CD14-positive monocyte (primary cell): Measurements from ENCODE around the gene SCUBE1. TPM values are rescaled to one million over a fixed set of nuclear protein-coding genes. Genes with fewer than 3 reads are reported as not detected.

Source experiments
- DNase-seq, 3 donors: peaks; one replicate each; pipeline ENCODE4 v3.0.0-alpha.2; 2011 to 2022
- H2AFZ ChIP-seq: 2 replicates; pipeline ENCODE4 v1.6.0; 2012; ENCODE audit warnings: mild to moderate bottlenecking, low read depth, low read length, inconsistent platforms; ENCODE audit not compliant: insufficient read depth, poor library complexity, severe bottlenecking
- H3K27ac ChIP-seq, 2 donors: 1 replicate in 1 of 2; 2 replicates in 1 of 2; pipeline ENCODE4 v1.5.1; 2012 to 2013; ENCODE audit warnings: low read length in 2 of 2, control low read depth in 1 of 2, inconsistent platforms in 1 of 2, low read depth in 1 of 2, mild to moderate bottlenecking in 1 of 2
- H3K27me3 ChIP-seq, 2 donors: one replicate each; pipeline versions ENCODE4 v1.6.0 to v1.6.1; 2011 to 2013; ENCODE audit warnings: low read length in 2 of 2; ENCODE audit not compliant: control insufficient read depth in 2 of 2, insufficient read depth in 2 of 2
- H3K36me3 ChIP-seq, 2 donors: replicated peaks in 1 of 2; 1 replicate in 1 of 2; 2 replicates in 1 of 2; pipeline versions ENCODE4 v1.5.1 to v1.6.1; 2012 to 2013; ENCODE audit warnings: low read length in 2 of 2, control low read depth in 1 of 2, inconsistent platforms in 1 of 2, mild to moderate bottlenecking in 1 of 2; ENCODE audit not compliant: insufficient read depth in 2 of 2, control insufficient read depth in 1 of 2
- H3K4me1 ChIP-seq, 2 donors: 1 replicate in 1 of 2; 2 replicates in 1 of 2; pipeline versions ENCODE4 v1.5.1 to v1.6.1; 2012 to 2013; ENCODE audit warnings: low read length in 2 of 2, control low read depth in 1 of 2, inconsistent platforms in 1 of 2, mild to moderate bottlenecking in 1 of 2, moderate library complexity in 1 of 2; ENCODE audit not compliant: insufficient read depth in 2 of 2, control insufficient read depth in 1 of 2
- H3K4me2 ChIP-seq: replicated peaks from 2 replicates; pipeline ENCODE3; 2012; ENCODE audit warnings: low read length, moderate library complexity, mild to moderate bottlenecking; ENCODE audit not compliant: poor library complexity, severe bottlenecking; ENCODE audit errors: extremely low read depth
- H3K4me3 ChIP-seq, 3 experiments: fragments of 200-600 bp in 1 of 3; sonication (generic) in 1 of 3; replicated peaks in 1 of 3; 1 replicate in 2 of 3; 2 replicates in 1 of 3; pipeline ENCODE4 v1.5.1; 2011 to 2013; ENCODE audit warnings: low read length in 3 of 3, mild to moderate bottlenecking in 3 of 3, control low read depth in 2 of 3, low read depth in 2 of 3, inconsistent platforms in 1 of 3, moderate library complexity in 1 of 3
- H3K79me2 ChIP-seq: 2 replicates; pipeline ENCODE4 v1.6.0; 2012; ENCODE audit warnings: mild to moderate bottlenecking, control low read depth, inconsistent platforms, low read length, moderate library complexity; ENCODE audit not compliant: insufficient read depth
- H3K9ac ChIP-seq: 2 replicates; pipeline ENCODE4 v1.6.0; 2017; ENCODE audit warnings: low read length, mild to moderate bottlenecking; ENCODE audit not compliant: insufficient read depth, poor library complexity, severe bottlenecking
- H3K9me3 ChIP-seq, 2 donors: replicated peaks in 1 of 2; 1 replicate in 1 of 2; 2 replicates in 1 of 2; pipeline versions ENCODE4 v1.5.1 to v1.6.1; 2012 to 2013; ENCODE audit warnings: low read length in 2 of 2, control low read depth in 1 of 2; ENCODE audit not compliant: control insufficient read depth in 1 of 2, insufficient read depth in 1 of 2
- H4K20me1 ChIP-seq: 2 replicates; pipeline ENCODE4 v1.6.0; 2012; ENCODE audit warnings: mild to moderate bottlenecking, low read length, control low read depth, moderate library complexity; ENCODE audit not compliant: insufficient read depth
- H3K27ac Mint-ChIP-seq, 7 donors: one replicate each; pipeline ENCODE4 v1.8.0; 2020; ENCODE audit warnings: mild to moderate bottlenecking in 7 of 7, mixed read lengths in 7 of 7, moderate library complexity in 6 of 7, inconsistent platforms in 2 of 7
- H3K27me3 Mint-ChIP-seq, 3 donors: one replicate each; pipeline ENCODE4 v1.8.0; 2021 to 2022; ENCODE audit warnings: low read depth in 3 of 3, mild to moderate bottlenecking in 3 of 3, mixed read lengths in 3 of 3, moderate library complexity in 3 of 3, inconsistent platforms in 1 of 3
- H3K36me3 Mint-ChIP-seq, 2 donors: one replicate each; pipeline ENCODE4 v1.8.0; 2020; ENCODE audit warnings: mixed read lengths in 2 of 2, inconsistent platforms in 1 of 2, mild to moderate bottlenecking in 1 of 2
- H3K4me1 Mint-ChIP-seq: one replicate; pipeline ENCODE4 v1.8.0; 2020; ENCODE audit warnings: mild to moderate bottlenecking, mixed read lengths
- H3K4me3 Mint-ChIP-seq, 2 donors: one replicate each; pipeline ENCODE4 v1.8.0; 2020; ENCODE audit warnings: mild to moderate bottlenecking in 2 of 2, mixed read lengths in 2 of 2, moderate library complexity in 1 of 2
- H3K9me3 Mint-ChIP-seq, 7 donors: one replicate each; pipeline ENCODE4 v1.8.0; 2020 to 2022; ENCODE audit warnings: mixed read lengths in 7 of 7, mild to moderate bottlenecking in 6 of 7, moderate library complexity in 6 of 7, inconsistent platforms in 2 of 7
- CTCF ChIP-seq: fragments of 200-600 bp; IDR thresholded peaks from one replicate; pipeline ENCODE4 v1.8.0; 2022; ENCODE audit warnings: antibody characterized with exemption, mild to moderate bottlenecking
- WGBS: methylation state at CpG from one replicate; pipeline ENCODE4 v1.1.5; 2013; ENCODE audit warnings: missing lambda C conversion rate; ENCODE audit not compliant: insufficient coverage; 5-methylcytosine and 5-hydroxymethylcytosine counted together
- intact Hi-C, 2 donors: fragments of 100-400 bp; cut with micrococcal nuclease; formaldehyde crosslinking; loops; one replicate each; pipeline versions ENCODE4 v1.15.0 to v1.15.1; 2023
- polyA plus RNA-seq, 3 donors: library from polyadenylated mRNA; depleted of rRNA in 1 of 3; unstranded in 2 of 3; stranded (reverse) in 1 of 3; fragments of 300-500 nt in 2 of 3; fragments of >200 nt in 1 of 3; fragmentation: Illumina TruSeq in 2 of 3; gene quantifications; 1 replicate in 2 of 3; 2 replicates in 1 of 3; pipeline ENCODE4 v1.2.3, GENCODE V29; 2012 to 2021

SCUBE1 gene
- polyA plus RNA-seq, 3 donors, result 0.20 to 0.32 (median 0.26) TPM

GRCh38 chr22:43167001-43167589 lies 176.1 kb downstream of the SCUBE1 start:
- peaks cover 22% of the 10 kb centered on the region for H3K4me1 Mint-ChIP-seq
- H3K9me3 Mint-ChIP-seq, result no peaks in the 10 kb centered on the region
- Histone ChIP-seq H3K4me1 (peaks cover 21 to 23% of the 10 kb centered on the region in 2 donors), H2AFZ (no peak overlapping the region), H3K4me2 (no peak overlapping the region), H3K27me3 (no peaks in the 10 kb centered on the region), H3K36me3 (peaks cover 47 to 82% of the 10 kb centered on the region in 2 donors), H3K27ac (no peak overlapping the region), H3K9ac (no peak overlapping the region), H3K4me3 (no peak overlapping the region), H3K79me2 (no peaks in the 10 kb centered on the region), H4K20me1 (peaks cover 33% of the 10 kb centered on the region), H3K9me3 (no peaks in the 10 kb centered on the region)
- H3K27ac Mint-ChIP-seq, result peak overlapping the region in 1 of 7 donors; percentile 54
- intact Hi-C loops, result no loop called here
- TF ChIP-seq CTCF, result no peak
- H3K4me3 Mint-ChIP-seq, result no peak overlapping the region
- H3K27me3 Mint-ChIP-seq, result peaks cover 0 to 2% (median 1%) of the 10 kb centered on the region in 3 donors
- WGBS, result 96% methylated on average over 17 of the region's 19 CpGs
- DNase-seq, result no peak
- H3K36me3 Mint-ChIP-seq, result peaks cover 46 to 87% of the 10 kb centered on the region in 2 donors

- H3K36me3 Mint-ChIP-seq, result peaks cover 48 to 87% of the 10 kb centered on the region in 2 donors
- H3K27ac Mint-ChIP-seq, result peak overlapping the region in 2 of 7 donors; percentile 18 to 76
- no peak for DNase-seq
- no peak overlapping the region for H2AFZ ChIP-seq
- intact Hi-C loops, result no loop called here
- 91% methylated on average over 21 of the region's 23 CpGs for WGBS
- H3K79me2 ChIP-seq, result no peaks in the 10 kb centered on the region
- H4K20me1 ChIP-seq, result peaks cover 40% of the 10 kb centered on the region
- no peak for TF ChIP-seq CTCF
- peaks cover 0 to 2% (median 1%) of the 10 kb centered on the region in 3 donors for H3K27me3 Mint-ChIP-seq
- H3K4me3 ChIP-seq, result no peak overlapping the region
- H3K9me3 Mint-ChIP-seq, result no peaks in the 10 kb centered on the region
- no peaks in the 10 kb centered on the region for H3K9me3 ChIP-seq
- no peak overlapping the region for H3K27ac ChIP-seq
- H3K4me1 ChIP-seq, result peaks cover 21 to 23% of the 10 kb centered on the region in 2 donors
- H3K27me3 ChIP-seq, result no peaks in the 10 kb centered on the region
- H3K36me3 ChIP-seq, result peaks cover 39 to 82% of the 10 kb centered on the region in 2 donors
- H3K4me1 Mint-ChIP-seq, result peaks cover 22% of the 10 kb centered on the region
- H3K4me2 ChIP-seq, result no peak overlapping the region
- H3K4me3 Mint-ChIP-seq, result no peak overlapping the region
- H3K9ac ChIP-seq, result no peak overlapping the region
Measured at GRCh38 chr22:43166132-43166930, 176.8 kb downstream of the SCUBE1 start.
